WI38 (cell line): Measurements from ENCODE around the gene ERLEC1.

Experiments
- H3K4me3 ChIP-seq: 2 replicates; pipeline ENCODE4 v1.5.1; 2011; ENCODE audit warnings: low read depth, mild to moderate bottlenecking, control low read depth, low read length
- CTCF ChIP-seq: IDR thresholded peaks from 2 replicates; pipeline ENCODE4 v1.5.1; 2012; ENCODE audit warnings: low read depth, mild to moderate bottlenecking, control low read depth, low read length

The ERLEC1 gene

GRCh38 chr2:53802617-53803151 lies 15.8 kb downstream of the ERLEC1 start:
- no peak for TF ChIP-seq CTCF
- no peak overlapping the region for H3K4me3 ChIP-seq

- TF ChIP-seq CTCF: no peak
- no peak overlapping the region for H3K4me3 ChIP-seq
These were observed 24.8 kb downstream of the ERLEC1 start for GRCh38 chr2:53811601-53812000.

- no peak for TF ChIP-seq CTCF
- no peak overlapping the region for H3K4me3 ChIP-seq
These were observed 26.3 kb downstream of the ERLEC1 start for GRCh38 chr2:53813151-53813550.

GRCh38 chr2:53818854-53819435 lies 32.1 kb downstream of the ERLEC1 start:
- no peak for TF ChIP-seq CTCF
- H3K4me3 ChIP-seq: no peak overlapping the region

GRCh38 chr2:53819634-53820033 lies 32.8 kb downstream of the ERLEC1 start:
- no peak overlapping the region for H3K4me3 ChIP-seq

GRCh38 chr2:53820048-53820447 lies 33.2 kb downstream of the ERLEC1 start:
- TF ChIP-seq CTCF: no peak
- H3K4me3 ChIP-seq: no peak overlapping the region

More at GRCh38 chr2:53819634-53820033, 32.8 kb downstream of the ERLEC1 start:
- no peak for TF ChIP-seq CTCF

GRCh38 chr2:53820711-53821110 lies 33.9 kb downstream of the ERLEC1 start:
- no peak for TF ChIP-seq CTCF
- H3K4me3 ChIP-seq: no peak overlapping the region
